Smooth muscle cell (in vitro differentiated cells): ENCODE results near the gene FAIM2. TPM values are rescaled to one million over a fixed set of nuclear protein-coding genes. Genes with fewer than 3 reads are reported as not detected.

Source experiments
- DNase-seq: peaks from one replicate; lab custom pipeline; 2025; ENCODE audit not compliant: unreplicated experiment; lab: John Stamatoyannopoulos, UW
- H2AFZ ChIP-seq: fragments of 200-600 bp; sonication (generic); 2 replicates; pipeline ENCODE4 v1.6.0; 2016; ENCODE audit warnings: antibody characterized with exemption, low read depth, mild to moderate bottlenecking
- H3F3A ChIP-seq: fragments of 200-600 bp; sonication (generic); 2 replicates; pipeline ENCODE4 v1.6.0; 2017; ENCODE audit warnings: antibody characterized with exemption, low read depth
- H3K27ac ChIP-seq: fragments of 200-600 bp; sonication (generic); 2 replicates; pipeline ENCODE4 v1.5.1; 2016; ENCODE audit warnings: low read depth, mild to moderate bottlenecking
- H3K27me3 ChIP-seq: fragments of 200-600 bp; sonication (generic); 2 replicates; pipeline ENCODE4 v1.6.1; 2016; ENCODE audit warnings: low read depth, mild to moderate bottlenecking
- H3K36me3 ChIP-seq: fragments of 200-600 bp; sonication (generic); 2 replicates; pipeline ENCODE4 v1.5.1; 2016; ENCODE audit warnings: low read depth
- H3K4me1 ChIP-seq: fragments of 200-600 bp; sonication (generic); 2 replicates; pipeline ENCODE4 v1.5.1; 2016; ENCODE audit warnings: low read depth
- H3K4me2 ChIP-seq: fragments of 200-600 bp; sonication (generic); 2 replicates; pipeline ENCODE4 v1.6.0; 2016; ENCODE audit warnings: mild to moderate bottlenecking
- H3K4me3 ChIP-seq: fragments of 200-600 bp; sonication (generic); 2 replicates; pipeline ENCODE4 v1.5.1; 2016; ENCODE audit warnings: mild to moderate bottlenecking
- H3K79me2 ChIP-seq: fragments of 200-600 bp; sonication (generic); 2 replicates; pipeline ENCODE4 v1.6.0; 2016; ENCODE audit warnings: low read depth, mild to moderate bottlenecking
- H3K9ac ChIP-seq: fragments of 200-600 bp; sonication (generic); 2 replicates; pipeline ENCODE4 v1.6.0; 2016; ENCODE audit warnings: low read depth
- H3K9me3 ChIP-seq: fragments of 200-600 bp; sonication (generic); replicated peaks from 2 replicates; pipeline ENCODE4 v1.5.1; 2016; ENCODE audit warnings: low read depth
- H4K20me1 ChIP-seq: fragments of 200-600 bp; sonication (generic); 2 replicates; pipeline ENCODE4 v1.6.0; 2016; ENCODE audit warnings: low read depth
- WGBS: methylation state at CpG from one replicate; pipeline ENCODE4 v1.1.7; 2016; ENCODE audit warnings: low lambda C conversion rate; 5-methylcytosine and 5-hydroxymethylcytosine counted together
- polyA plus RNA-seq: library from polyadenylated mRNA; unstranded; fragments of >200 nt; fragmentation: Nextera tagmentation; extraction: Ambion mirVana; gene quantifications from 2 replicates; pipeline ENCODE4 v1.2.1, GENCODE V29; 2016
- total RNA-seq: library from RNA; depleted of rRNA; stranded (reverse); fragments of >200 nt; gene quantifications from 2 replicates; pipeline ENCODE4 v1.2.3, GENCODE V29; 2014
- TF ChIP-seq, protein P1 (sequence below): fragments of 200-600 bp; sonication (generic); IDR thresholded peaks from 2 replicates; pipeline ENCODE4 v1.5.1; 2017; ENCODE audit warnings: borderline replicate concordance, mild to moderate bottlenecking, antibody characterized with exemption; ENCODE audit not compliant: insufficient read depth, poor library complexity, severe bottlenecking

FAIM2 gene
- total and polyA plus RNA-seq, 2 experiments from 2014 or later = 0.67 to 1.2 TPM

GRCh38 chr12:49917788-49918173, 14.1 kb upstream of the FAIM2 start:
- 95% methylated on average over 5 of the region's 5 CpGs for WGBS
- TF ChIP-seq, protein P1, sequence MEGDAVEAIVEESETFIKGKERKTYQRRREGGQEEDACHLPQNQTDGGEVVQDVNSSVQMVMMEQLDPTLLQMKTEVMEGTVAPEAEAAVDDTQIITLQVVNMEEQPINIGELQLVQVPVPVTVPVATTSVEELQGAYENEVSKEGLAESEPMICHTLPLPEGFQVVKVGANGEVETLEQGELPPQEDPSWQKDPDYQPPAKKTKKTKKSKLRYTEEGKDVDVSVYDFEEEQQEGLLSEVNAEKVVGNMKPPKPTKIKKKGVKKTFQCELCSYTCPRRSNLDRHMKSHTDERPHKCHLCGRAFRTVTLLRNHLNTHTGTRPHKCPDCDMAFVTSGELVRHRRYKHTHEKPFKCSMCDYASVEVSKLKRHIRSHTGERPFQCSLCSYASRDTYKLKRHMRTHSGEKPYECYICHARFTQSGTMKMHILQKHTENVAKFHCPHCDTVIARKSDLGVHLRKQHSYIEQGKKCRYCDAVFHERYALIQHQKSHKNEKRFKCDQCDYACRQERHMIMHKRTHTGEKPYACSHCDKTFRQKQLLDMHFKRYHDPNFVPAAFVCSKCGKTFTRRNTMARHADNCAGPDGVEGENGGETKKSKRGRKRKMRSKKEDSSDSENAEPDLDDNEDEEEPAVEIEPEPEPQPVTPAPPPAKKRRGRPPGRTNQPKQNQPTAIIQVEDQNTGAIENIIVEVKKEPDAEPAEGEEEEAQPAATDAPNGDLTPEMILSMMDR = no peak
- no peak overlapping the region for H3K4me3 ChIP-seq

GRCh38 chr12:49917166-49917787, 13.6 kb upstream of the FAIM2 start:
- Histone ChIP-seq H3K36me3 (no peaks in the 10 kb centered on the region), H3K79me2 (no peaks in the 10 kb centered on the region), H3F3A (no peaks in the 10 kb centered on the region), H4K20me1 (no peaks in the 10 kb centered on the region), H3K4me2 (no peak overlapping the region), H3K9ac (no peak overlapping the region), H3K4me3 (no peak overlapping the region), H3K4me1 (peaks cover 5% of the 10 kb centered on the region), H2AFZ (no peak overlapping the region), H3K27me3 (no peaks in the 10 kb centered on the region), H3K27ac (no peak overlapping the region), H3K9me3 (no peaks in the 10 kb centered on the region)
- WGBS = 85% methylated on average over 12 of the region's 12 CpGs
- TF ChIP-seq, protein P1 = no peak
- DNase-seq = no peak

More at GRCh38 chr12:49917788-49918173, 14.1 kb upstream of the FAIM2 start:
- Histone ChIP-seq H3K36me3 (no peaks in the 10 kb centered on the region), H3K4me2 (no peak overlapping the region), H3K9me3 (no peaks in the 10 kb centered on the region), H4K20me1 (no peaks in the 10 kb centered on the region), H2AFZ (no peak overlapping the region), H3K27ac (no peak overlapping the region), H3K27me3 (no peaks in the 10 kb centered on the region), H3K4me1 (peaks cover 5% of the 10 kb centered on the region), H3K9ac (no peak overlapping the region), H3K79me2 (no peaks in the 10 kb centered on the region), H3F3A (no peaks in the 10 kb centered on the region)
- no peak for DNase-seq

DNA sequence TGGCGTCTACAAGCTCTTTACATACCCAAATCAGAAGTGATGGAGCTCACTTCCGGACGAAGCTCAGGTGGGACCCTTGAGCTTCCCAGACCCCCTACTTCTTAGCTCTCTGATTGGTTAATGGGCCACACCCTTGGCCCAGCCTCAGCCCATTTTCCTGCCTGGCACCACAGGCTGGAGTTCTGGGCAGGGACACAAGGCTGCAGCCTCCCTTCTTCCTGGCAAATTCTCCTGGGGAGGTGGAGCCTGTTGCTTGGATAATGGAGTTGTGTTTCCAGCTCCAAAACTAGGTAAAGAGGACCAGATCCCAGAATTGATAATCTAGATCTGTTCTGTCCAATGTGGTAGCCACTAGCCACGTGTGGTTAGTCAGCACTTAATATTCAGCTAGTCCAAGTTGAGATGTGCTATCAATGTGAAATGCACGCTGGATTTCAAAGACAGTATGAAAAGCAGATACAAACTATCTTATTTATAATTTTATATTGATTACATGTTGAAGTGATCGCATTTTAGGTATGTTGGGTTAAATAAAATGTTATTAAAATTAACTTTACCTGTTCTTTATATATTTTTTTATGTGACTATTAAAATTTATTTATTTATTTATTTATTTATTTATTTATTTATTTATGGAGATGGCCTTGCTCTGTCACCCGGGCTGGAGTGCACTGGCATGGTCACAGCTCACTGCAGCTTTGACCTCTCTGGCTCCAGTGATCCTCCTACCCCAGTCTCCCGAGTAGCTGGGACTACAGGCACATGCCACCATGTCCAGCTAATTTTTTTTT, 12.6 kb upstream of the FAIM2 start:
- no peaks in the 10 kb centered on the region for H3K9me3 ChIP-seq
- 91% methylated on average over 8 of the region's 8 CpGs for WGBS
- no peak overlapping the region for H2AFZ ChIP-seq
- no peak for DNase-seq
- no peaks in the 10 kb centered on the region for H3F3A ChIP-seq
- no peak overlapping the region for H3K4me3 ChIP-seq
- H3K27me3 ChIP-seq = no peaks in the 10 kb centered on the region
- H3K9ac ChIP-seq = no peak overlapping the region
- H3K4me1 ChIP-seq = peaks cover 5% of the 10 kb centered on the region
- no peak overlapping the region for H3K4me2 ChIP-seq
- no peaks in the 10 kb centered on the region for H4K20me1 ChIP-seq
- TF ChIP-seq, protein P1 = no peak
- H3K36me3 ChIP-seq = no peaks in the 10 kb centered on the region
- H3K27ac ChIP-seq = no peak overlapping the region
- no peaks in the 10 kb centered on the region for H3K79me2 ChIP-seq
